Thoracic aorta endothelial cell (primary cell): ENCODE data around the gene MYL7. TPM values are rescaled to one million over a fixed set of nuclear protein-coding genes. Genes with fewer than 3 reads are reported as not detected.

Source experiments
- small RNA-seq: library from RNA; depleted of rRNA; stranded (forward); fragments of <200 nt; gene quantifications from one replicate; pipeline ENCODE3, GENCODE V24; 2012
- total RNA-seq: library from RNA; depleted of rRNA; stranded (reverse); fragments of >200 nt; gene quantifications from 2 replicates; pipeline ENCODE4 v1.2.3, GENCODE V29; 2012

The MYL7 gene
- not detected in 2 replicates for total RNA-seq

GRCh38 chr7:44141221-44141850, at the start of gene MYL7:
MYL7 (minus strand) TSS chr7:44141332; CDS start chr7:44141305, 27 bp downstream.

DNA sequence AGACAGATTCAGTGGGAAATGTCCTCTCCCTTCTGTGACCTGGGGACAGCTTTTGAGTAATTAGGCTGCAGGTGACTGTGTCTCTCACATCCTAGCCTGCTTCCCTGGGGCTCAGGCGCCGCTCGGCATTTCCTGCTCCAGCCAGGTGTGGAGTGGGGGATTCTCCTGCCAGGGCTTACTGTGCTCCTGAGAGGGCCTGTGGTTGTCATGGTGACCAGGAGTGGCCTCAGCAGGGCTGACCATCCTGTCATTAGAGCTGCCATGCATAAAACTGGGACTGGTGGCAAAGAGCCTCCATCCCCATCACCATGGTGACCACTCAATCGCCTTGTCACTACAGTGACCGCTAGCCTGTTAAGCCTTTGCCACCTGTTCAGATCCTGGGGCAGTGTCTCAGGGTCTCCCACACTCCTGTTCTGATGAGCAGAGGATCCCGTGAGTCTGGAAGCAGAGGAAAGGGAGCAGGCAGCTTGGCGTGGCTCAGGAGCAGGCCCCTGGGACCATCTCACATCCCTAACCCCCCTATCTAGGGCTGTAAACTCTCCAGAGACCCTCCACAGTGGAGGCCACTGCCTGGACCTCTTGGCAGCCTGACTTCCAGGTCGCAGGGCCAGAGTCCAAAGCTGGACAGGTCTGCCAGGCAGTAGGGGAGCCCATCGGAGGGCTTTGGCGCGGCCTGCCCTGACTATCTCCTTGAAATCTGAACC, 48.3 kb upstream of the MYL7 start, which contains the start of gene GCK:
Gene GCK, minus strand, starts transcription at position 154 of the 707 bp plus-strand sequence. CDS start 486 bp downstream, outside the sequence.

GRCh38 chr7:44123190-44124003, 17.7 kb downstream of the MYL7 start, which contains the start of gene POLD2:
POLD2 (minus strand) TSS chr7:44123548; CDS start chr7:44122053, 1,495 bp downstream.

GRCh38 chr7:44103923-44104859, 36.9 kb downstream of the MYL7 start, which contains the start of gene AEBP1:
AEBP1 (plus strand) TSS chr7:44104345; CDS start chr7:44104666, 321 bp downstream.

Small RNA genes within 50 kb of the gene (small RNA-seq; reads per million reads assigned to genes)
- gene RNA5SP230, result not detected

Other genes with a start within 250 kb of the MYL7 start
- gene URGCP, start 234.7 kb downstream of the MYL7 start, total RNA-seq, result 16.0 and 23.1 TPM in 2 replicates
- 9.7 and 13.5 TPM in 2 replicates for gene UBE2D4, start 214.9 kb downstream of the MYL7 start, total RNA-seq
- gene SPDYE1, start 143.4 kb downstream of the MYL7 start, total RNA-seq, result 0.07 TPM in 1 of 2 replicates, not detected in the other
- gene DBNL, start 96.6 kb downstream of the MYL7 start, total RNA-seq, result 93.8 and 105 TPM in 2 replicates
- gene PGAM2, start 75.8 kb downstream of the MYL7 start, total RNA-seq, result 0.22 TPM in 1 of 2 replicates, not detected in the other
- 16.5 and 19.7 TPM in 2 replicates for gene POLM, start 58.8 kb downstream of the MYL7 start, total RNA-seq
- gene AEBP1, start 37.0 kb downstream of the MYL7 start, total RNA-seq, result 4.5 and 16.9 TPM in 2 replicates
- gene POLD2, start 17.8 kb downstream of the MYL7 start, total RNA-seq, result 77.5 and 111 TPM in 2 replicates
- 0.13 and 0.14 TPM in 2 replicates for gene GCK, start 48.1 kb upstream of the MYL7 start, total RNA-seq
- gene YKT6, start 59.6 kb upstream of the MYL7 start, total RNA-seq, result 102 and 106 TPM in 2 replicates
- gene CAMK2B, start 184.3 kb upstream of the MYL7 start, total RNA-seq, result 1.1 and 1.8 TPM in 2 replicates